Heart left ventricle (tissue), 13 donors: Measurements from ENCODE around the gene LOC128125822.

ENCODE experiments used
- CTCF ChIP-seq, 12 donors: fragments of 200-600 bp; sonication (generic) in 4 of 12; IDR thresholded peaks; one replicate each; pipeline versions ENCODE4 v1.5.0 to v1.8.0; 2018 to 2022; ENCODE audit warnings: antibody characterized with exemption in 12 of 12, mild to moderate bottlenecking in 5 of 12
- POLR2A ChIP-seq, 2 donors: fragments of 450-650 bp; IDR thresholded peaks; one replicate each; pipeline ENCODE4 v1.6.1; 2017; ENCODE audit warnings: antibody characterized with exemption in 2 of 2, mild to moderate bottlenecking in 2 of 2, moderate library complexity in 2 of 2
- donor health status: ischemic (EF 13 %, LVEDD 7.1; RV severe dilation, severe dysfunction).
- donor health status: DM: no; HTN: yes; CAD: no.
- donor health status: DM: no; HTN: no; CAD: no.
- donor health status: ischemic (EF 25% LVEDD 6.9; RV normal size, moderate dysfunction).
- donor health status: ischemic (EF 25% LVEDD 5.7; RV mildly dilated, moderate dysfunction).
- donor health status: ischemic (EF 35%, LVEDD 5.7; RV mildly dilated, moderate dysfunction).
- donor health status: nonischemic (EF 11% LVEDD 7.7; RV severe dilation, severe dysfunction).
- donor health status: DM: yes; HTN: yes; CAD: no.
- donor health status: PGD.
- donor health status: ischemic (EF 29% LVEDD 5.4; RV normal size, mild dysfunction).
- donor health status: nonischemic (EF 23%, LVEDD 6.1; RV moderate dilation, normal function).

GRCh38 chr6:63530991-63531390 is 41.3 kb upstream of the LOC128125822 start:
- TF ChIP-seq CTCF (IDR thresholded peaks at IDR 0.05): no peak
- no peak for TF ChIP-seq POLR2A (IDR thresholded peaks at IDR 0.05)
